Measurements from ENCODE around the gene FAM50B.

The FAM50B gene

DNA sequence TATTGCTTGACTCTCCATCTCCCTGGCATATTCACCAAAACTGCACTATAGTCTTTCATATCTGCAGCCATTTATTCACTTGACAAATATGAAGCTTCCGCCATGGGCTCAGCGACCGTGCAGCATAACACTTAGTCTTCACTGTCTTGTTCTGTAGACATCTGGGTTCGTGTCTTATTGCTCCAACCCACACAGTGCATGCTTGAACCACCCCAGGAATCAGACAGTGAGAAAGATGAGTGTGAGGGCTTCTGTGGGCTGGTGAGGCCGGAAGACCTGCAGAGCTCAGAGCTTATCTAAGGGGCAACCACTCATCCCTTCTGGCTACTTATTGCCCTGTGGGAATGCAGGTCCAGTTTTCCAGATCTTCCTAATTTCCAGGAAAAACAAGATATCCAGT lies 19.9 kb upstream of the FAM50B start:
- no peak for DNase-seq (ENCODE audit: low read depth)
- H3K4me3 ChIP-seq (ENCODE audit: control insufficient read depth, low read depth, low read length) = no peak overlapping the region
- TF ChIP-seq, protein P1, sequence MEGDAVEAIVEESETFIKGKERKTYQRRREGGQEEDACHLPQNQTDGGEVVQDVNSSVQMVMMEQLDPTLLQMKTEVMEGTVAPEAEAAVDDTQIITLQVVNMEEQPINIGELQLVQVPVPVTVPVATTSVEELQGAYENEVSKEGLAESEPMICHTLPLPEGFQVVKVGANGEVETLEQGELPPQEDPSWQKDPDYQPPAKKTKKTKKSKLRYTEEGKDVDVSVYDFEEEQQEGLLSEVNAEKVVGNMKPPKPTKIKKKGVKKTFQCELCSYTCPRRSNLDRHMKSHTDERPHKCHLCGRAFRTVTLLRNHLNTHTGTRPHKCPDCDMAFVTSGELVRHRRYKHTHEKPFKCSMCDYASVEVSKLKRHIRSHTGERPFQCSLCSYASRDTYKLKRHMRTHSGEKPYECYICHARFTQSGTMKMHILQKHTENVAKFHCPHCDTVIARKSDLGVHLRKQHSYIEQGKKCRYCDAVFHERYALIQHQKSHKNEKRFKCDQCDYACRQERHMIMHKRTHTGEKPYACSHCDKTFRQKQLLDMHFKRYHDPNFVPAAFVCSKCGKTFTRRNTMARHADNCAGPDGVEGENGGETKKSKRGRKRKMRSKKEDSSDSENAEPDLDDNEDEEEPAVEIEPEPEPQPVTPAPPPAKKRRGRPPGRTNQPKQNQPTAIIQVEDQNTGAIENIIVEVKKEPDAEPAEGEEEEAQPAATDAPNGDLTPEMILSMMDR (IDR thresholded peaks at IDR 0.05; ENCODE audit: control insufficient read depth, insufficient read depth, low read depth, low read length, missing control alignments) = no peak

DNA sequence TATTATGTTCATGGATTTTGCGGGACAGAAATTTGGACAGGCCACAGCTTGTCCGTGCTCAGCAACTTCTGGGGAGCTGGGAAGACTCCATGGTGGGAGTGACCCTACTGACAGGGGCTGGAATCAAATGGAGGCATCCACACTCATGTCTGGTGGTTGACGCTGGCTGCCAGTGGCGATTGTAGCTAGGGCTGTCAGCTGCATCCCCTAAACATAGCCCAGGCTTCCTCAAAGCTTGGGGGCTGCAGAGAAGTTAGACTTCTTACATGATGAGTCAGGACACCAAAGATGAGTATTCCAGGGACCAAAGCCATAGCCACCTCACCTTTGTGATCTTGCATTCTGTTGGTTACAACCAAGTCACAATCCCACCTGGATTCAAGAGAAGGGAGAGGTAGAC lies 18.4 kb upstream of the FAM50B start:
- no peak for DNase-seq (ENCODE audit: low read depth)
- H3K4me3 ChIP-seq (ENCODE audit: control insufficient read depth, low read depth, low read length) = no peak overlapping the region
- TF ChIP-seq, protein P1 (IDR thresholded peaks at IDR 0.05; ENCODE audit: control insufficient read depth, insufficient read depth, low read depth, low read length, missing control alignments) = no peak

DNA sequence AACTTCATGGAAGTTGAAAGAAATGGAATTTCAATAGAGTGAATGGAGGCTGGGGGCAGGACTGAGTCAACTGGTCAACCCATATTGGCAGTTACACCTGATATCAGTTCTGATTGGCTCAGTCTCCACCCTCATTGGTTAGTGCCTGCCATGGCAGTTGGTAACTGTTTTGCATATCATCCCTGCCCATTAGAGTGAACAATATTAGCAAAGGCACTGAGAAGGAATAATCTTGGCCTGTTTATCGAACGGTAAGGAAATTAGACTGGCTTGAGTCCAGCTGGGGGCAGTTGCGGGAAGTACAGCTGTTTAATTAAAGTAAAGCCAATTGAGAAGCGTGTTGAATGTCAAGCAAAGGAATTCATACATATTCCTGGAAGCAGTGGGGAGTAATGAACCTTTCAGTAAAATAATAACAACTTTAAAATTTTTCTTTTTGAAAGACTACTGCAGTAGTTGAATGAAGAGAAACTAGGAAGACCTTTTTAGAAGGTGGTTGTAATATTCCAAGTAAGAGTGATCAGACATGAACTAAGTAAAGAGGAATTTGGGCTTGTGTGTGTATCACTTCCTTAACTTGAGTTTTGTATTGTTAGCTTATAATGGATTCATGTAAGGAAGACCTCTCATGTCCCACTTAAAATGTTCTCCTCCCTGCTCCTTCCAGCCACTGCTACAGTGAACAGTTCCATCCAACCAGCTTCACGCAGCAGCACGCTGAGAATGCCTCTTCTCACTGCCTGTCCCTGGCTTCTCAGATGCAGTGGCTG lies 17.2 kb upstream of the FAM50B start:
- no peak for DNase-seq (ENCODE audit: low read depth)
- H3K4me3 ChIP-seq (ENCODE audit: control insufficient read depth, low read depth, low read length) = no peak overlapping the region
- TF ChIP-seq, protein P1 (IDR thresholded peaks at IDR 0.05; ENCODE audit: control insufficient read depth, insufficient read depth, low read depth, low read length, missing control alignments) = no peak

DNA sequence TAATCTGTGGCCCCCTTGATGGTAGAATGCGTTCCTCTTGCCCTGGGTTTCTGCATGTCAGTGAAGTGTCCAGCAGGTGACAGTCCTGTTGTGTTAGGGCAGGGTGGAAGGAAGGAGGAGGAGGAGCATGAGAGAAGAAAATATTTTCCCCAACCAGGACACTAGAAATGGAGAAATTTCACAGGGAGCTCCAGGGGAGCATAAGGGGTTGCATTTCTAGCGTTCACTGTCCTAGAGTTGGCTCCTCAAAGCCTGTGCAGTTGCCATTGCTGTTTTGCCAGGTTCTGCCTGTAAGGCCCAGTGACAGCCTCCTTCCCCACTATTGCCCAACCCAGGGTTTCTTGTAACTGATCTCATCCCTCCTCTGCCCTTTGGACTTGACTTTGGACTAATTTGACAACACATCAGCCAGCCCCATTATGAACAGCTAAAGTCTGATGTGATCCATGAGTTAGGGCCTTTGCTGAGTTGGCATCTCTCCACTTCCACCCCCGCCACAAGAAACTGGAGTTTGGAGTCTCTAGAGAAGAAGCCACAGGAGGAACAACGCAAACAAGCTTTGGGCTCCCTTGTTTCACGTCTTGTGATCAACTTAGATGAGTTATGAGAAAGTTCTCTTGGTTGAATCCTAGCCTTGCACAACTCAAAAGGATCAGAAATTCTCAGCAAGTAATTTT lies 14.0 kb upstream of the FAM50B start:
- H3K4me3 ChIP-seq (ENCODE audit: control insufficient read depth, low read depth, low read length) = no peak overlapping the region
- no peak for DNase-seq (ENCODE audit: low read depth)
- TF ChIP-seq, protein P1 (IDR thresholded peaks at IDR 0.05; ENCODE audit: control insufficient read depth, insufficient read depth, low read depth, low read length, missing control alignments) = no peak

DNA sequence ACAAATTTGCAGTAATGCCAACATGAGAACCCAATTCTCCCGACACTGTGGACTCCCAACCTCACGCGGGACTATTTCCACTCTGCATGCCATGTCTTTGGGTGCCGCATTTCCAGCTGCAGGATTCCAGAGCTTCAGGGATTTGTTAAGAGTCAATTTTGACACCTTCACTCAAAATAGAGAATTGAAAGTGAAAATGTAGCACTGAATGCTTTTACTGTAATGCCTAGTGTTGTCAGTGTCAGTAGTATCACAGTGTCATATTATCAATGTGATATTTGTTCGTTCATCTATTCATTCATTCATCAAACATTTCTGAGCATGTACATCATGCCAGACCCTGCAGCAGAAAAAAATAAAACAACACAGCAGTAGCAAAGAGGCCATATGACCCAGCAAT lies 13.4 kb upstream of the FAM50B start:
- H3K4me3 ChIP-seq (ENCODE audit: control insufficient read depth, low read depth, low read length) = no peak overlapping the region
- DNase-seq (ENCODE audit: low read depth) = no peak
- TF ChIP-seq, protein P1 (IDR thresholded peaks at IDR 0.05; ENCODE audit: control insufficient read depth, insufficient read depth, low read depth, low read length, missing control alignments) = no peak

DNA sequence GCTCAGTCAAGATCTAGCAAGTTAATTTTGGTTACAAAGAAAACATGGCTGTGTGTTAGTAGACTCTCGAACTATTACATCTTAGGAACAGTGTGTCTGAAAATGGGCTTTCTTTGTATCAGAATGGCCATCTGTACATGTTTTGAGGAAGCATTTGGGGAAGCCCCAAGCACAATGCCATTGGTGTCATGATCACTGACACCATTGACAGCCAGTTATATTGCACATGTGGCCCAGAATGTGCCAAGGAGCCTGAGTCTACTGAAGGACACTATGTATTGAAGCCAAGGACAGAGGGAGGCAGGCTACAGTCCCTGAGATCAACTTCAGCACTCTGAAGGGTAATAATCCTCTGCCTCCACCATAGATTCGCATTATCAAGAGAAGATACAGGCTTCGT lies 12.6 kb upstream of the FAM50B start:
- no peak for DNase-seq (ENCODE audit: low read depth)
- TF ChIP-seq, protein P1 (IDR thresholded peaks at IDR 0.05; ENCODE audit: control insufficient read depth, insufficient read depth, low read depth, low read length, missing control alignments) = no peak
- H3K4me3 ChIP-seq (ENCODE audit: control insufficient read depth, low read depth, low read length) = no peak overlapping the region
